ENCODE measurements around the gene NPBWR2. TPM values are rescaled to one million over a fixed set of nuclear protein-coding genes. Genes with fewer than 3 reads are reported as not detected.

Gene NPBWR2
- polyA plus RNA-seq, 1 donor from 2014 or later = not detected

DNA sequence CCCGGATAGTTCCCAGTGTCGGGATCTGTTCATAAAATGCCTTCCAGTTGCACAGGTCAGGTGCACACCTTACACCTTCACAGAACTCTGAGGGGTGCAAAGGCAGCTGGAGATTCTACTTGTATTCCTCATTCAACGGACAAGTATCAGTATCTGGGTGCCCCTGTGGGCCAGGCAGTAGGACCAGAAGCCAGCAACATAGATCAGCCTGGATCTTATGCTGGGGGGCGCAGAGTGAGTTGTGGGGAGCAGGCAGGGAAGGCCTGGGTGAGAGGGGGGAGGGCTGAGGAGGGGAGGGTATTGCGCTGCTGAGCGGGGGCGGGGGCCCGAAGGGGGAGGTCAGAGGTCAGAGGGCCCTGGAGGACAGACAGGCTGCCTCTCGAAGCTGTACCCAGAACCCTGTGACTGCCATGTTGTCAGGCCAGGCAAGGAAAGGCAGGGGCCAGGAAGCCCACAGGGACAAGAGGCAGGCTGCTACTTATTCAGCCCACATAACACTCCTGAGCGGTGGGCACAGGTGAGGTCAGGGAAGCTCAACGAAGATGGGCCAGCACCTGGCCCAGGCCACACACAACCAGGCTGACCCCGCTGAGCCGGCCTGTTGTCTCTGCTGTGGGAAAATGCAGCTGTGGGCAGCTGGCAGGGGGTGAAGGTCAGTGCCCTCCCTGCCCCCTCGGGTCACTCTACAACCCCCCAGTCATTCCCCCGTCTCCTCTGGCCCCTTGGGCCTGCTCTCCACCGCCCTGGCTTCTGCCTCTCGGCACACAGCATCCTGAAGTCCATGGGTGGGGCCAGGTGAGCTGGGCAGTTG lies 26.3 kb downstream of the NPBWR2 start:
- Histone ChIP-seq H3K9ac (ENCODE audit: low read length) (no peak overlapping the region), H3K27ac (ENCODE audit: low read length) (no peak overlapping the region), H3K27me3 (ENCODE audit: insufficient read depth, low read depth, low read length) (peaks cover 22% of the 10 kb centered on the region), H3K36me3 (ENCODE audit: insufficient read depth, low read length) (no peaks in the 10 kb centered on the region), H3K4me3 (ENCODE audit: low read length) (no peak overlapping the region), H3K4me2 (ENCODE audit: low read length) (no peak overlapping the region), H3K9me3 (ENCODE audit: low read length) (no peaks in the 10 kb centered on the region), H4K20me1 (ENCODE audit: insufficient read depth) (no peaks in the 10 kb centered on the region), H3K9me2 (ENCODE audit: insufficient read depth, low read length) (no peaks in the 10 kb centered on the region), H3K79me2 (replicated peaks; ENCODE audit: insufficient read depth, low read length) (no peaks in the 10 kb centered on the region), H2AFZ (ENCODE audit: low read depth, low read length) (no peak overlapping the region), H3F3A (ENCODE audit: insufficient read depth, low read length, poor library complexity, severe bottlenecking) (no peaks in the 10 kb centered on the region)
- no peak for TF ChIP-seq RAD21 (conservative IDR thresholded peaks at IDR 0.05)
- TF ChIP-seq, protein P1, sequence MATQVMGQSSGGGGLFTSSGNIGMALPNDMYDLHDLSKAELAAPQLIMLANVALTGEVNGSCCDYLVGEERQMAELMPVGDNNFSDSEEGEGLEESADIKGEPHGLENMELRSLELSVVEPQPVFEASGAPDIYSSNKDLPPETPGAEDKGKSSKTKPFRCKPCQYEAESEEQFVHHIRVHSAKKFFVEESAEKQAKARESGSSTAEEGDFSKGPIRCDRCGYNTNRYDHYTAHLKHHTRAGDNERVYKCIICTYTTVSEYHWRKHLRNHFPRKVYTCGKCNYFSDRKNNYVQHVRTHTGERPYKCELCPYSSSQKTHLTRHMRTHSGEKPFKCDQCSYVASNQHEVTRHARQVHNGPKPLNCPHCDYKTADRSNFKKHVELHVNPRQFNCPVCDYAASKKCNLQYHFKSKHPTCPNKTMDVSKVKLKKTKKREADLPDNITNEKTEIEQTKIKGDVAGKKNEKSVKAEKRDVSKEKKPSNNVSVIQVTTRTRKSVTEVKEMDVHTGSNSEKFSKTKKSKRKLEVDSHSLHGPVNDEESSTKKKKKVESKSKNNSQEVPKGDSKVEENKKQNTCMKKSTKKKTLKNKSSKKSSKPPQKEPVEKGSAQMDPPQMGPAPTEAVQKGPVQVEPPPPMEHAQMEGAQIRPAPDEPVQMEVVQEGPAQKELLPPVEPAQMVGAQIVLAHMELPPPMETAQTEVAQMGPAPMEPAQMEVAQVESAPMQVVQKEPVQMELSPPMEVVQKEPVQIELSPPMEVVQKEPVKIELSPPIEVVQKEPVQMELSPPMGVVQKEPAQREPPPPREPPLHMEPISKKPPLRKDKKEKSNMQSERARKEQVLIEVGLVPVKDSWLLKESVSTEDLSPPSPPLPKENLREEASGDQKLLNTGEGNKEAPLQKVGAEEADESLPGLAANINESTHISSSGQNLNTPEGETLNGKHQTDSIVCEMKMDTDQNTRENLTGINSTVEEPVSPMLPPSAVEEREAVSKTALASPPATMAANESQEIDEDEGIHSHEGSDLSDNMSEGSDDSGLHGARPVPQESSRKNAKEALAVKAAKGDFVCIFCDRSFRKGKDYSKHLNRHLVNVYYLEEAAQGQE (IDR thresholded peaks at IDR 0.05; ENCODE audit: borderline replicate concordance) = no peak

DNA sequence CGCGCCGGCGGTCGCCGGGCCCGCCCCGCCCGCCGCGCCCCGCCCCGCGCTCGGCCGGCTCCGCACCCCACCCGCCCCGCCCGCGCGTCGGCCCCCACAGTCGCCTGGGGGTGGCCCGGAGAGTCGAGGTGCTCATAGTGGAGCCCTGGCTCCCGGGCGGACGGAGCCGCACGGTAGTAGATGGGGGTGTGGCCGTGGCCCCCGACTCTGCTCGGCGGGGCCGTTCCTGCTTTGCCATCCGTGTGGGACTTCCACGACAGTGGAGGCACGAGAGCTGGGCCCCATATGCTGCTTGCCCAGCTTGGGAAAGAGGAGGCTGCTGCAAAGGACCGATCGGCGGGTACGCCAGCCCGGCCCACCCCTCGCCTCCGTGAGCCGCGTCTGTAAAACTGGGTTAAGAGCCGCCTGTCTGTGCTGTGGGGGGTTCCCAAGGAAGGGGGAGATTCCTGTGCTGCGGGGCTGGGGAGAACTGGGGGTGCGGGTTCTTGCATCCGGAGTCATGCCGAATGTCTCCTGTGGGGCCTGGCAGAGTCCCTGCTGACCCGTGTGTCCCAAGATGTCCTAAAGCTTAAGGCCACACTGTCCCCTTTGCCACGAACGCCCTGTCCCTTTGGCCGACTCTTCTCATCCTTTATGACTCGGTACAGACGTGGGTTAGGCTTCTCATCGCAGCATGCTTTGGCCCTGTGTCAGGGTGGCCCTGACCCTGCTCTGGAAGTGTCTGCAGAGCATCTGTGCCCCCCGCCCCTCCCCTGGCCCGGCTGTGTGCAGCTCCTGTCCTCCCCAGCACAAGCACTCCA lies 27.2 kb downstream of the NPBWR2 start, which contains the start of gene OPRL1:
TSS of gene OPRL1 (plus strand) at position 70 of the 800 bp plus-strand sequence. CDS start 12,639 bp downstream, outside the sequence.
- TF ChIP-seq RAD21 (conservative IDR thresholded peaks at IDR 0.05) = no peak
- TF ChIP-seq, protein P1 (IDR thresholded peaks at IDR 0.05; ENCODE audit: borderline replicate concordance) = no peak
- Histone ChIP-seq H3F3A (ENCODE audit: insufficient read depth, low read length, poor library complexity, severe bottlenecking) (no peaks in the 10 kb centered on the region), H3K4me3 (ENCODE audit: low read length) (peak within 1 kb of the TSS; percentile 70), H3K9ac (ENCODE audit: low read length) (peak within 1 kb of the TSS; percentile 60), H3K79me2 (replicated peaks; ENCODE audit: insufficient read depth, low read length) (no peaks in the 10 kb centered on the region), H3K36me3 (ENCODE audit: insufficient read depth, low read length) (no peaks in the 10 kb centered on the region), H3K4me2 (ENCODE audit: low read length) (peak within 1 kb of the TSS; percentile 35), H2AFZ (ENCODE audit: low read depth, low read length) (no peak within 1 kb of the TSS), H3K27ac (ENCODE audit: low read length) (no peak within 1 kb of the TSS), H3K9me2 (ENCODE audit: insufficient read depth, low read length) (no peaks in the 10 kb centered on the region), H3K9me3 (ENCODE audit: low read length) (no peaks in the 10 kb centered on the region), H4K20me1 (ENCODE audit: insufficient read depth) (no peaks in the 10 kb centered on the region), H3K27me3 (ENCODE audit: insufficient read depth, low read depth, low read length) (peaks cover 21% of the 10 kb centered on the region)

Data from neural cell (in vitro differentiated cells).